ENCODE data around the gene NMNAT2. TPM values are rescaled to one million over a fixed set of nuclear protein-coding genes. Genes with fewer than 3 reads are reported as not detected.

Gene NMNAT2
- polyA plus RNA-seq, 12 donors, result 0.76 to 2.1 (median 1.6) TPM; not detected in 2

DNA sequence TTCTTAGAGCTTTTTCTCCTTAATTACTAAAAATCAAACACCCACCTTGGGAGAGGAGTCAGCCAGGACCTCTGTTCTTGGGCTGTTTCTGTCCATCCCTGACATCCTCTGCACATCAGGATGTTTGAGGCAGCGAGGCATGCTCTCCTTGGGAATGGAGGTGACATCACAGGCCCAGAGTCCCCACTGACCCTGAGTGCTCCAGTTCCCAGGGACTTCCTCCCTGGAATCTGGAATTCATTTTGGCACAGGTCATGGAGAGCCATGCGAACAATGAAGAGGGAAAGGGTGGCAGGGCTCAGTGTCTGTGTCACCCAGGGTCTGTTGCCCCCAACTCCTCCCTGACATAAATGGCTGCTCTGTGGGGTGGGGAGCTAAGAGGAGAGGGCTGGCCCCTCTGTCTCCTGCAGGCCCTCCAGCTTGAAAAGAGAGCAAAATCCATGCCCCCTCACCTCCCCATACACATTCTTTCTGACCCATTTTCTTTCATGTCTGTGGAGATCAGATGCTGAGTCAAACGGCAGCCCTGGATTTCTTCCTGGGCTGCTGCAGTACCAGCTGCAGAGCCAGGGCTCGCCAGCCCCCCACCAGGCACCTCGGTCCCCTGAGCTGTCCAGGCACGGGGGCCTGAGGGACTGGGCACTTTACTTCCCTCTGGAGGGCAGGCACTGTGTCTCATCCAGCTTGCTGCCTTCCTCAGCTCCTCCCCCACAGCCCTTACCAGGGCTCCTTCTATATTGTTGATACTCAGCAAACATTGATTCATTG is 102.0 kb downstream of the NMNAT2 start:
- no peak for DNase-seq

DNA sequence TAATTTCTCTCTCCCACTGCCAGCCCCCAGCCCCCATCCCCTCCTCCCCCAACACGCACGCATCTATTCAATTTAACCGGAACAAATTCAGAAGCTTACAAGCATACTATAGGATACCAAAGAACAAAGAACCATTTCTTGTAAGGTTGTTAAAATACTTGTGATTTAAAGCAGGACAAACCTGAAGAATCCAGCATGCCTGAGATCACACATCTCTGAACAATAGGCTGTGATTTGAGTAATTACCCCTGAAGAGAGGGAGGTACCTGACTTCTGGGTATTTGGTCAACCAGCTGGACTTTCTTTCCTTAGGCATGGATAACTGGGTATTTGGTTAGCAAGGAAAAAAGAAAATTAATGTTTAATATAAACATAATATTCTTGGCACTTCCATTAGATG is 105.1 kb downstream of the NMNAT2 start:
- no peak for DNase-seq

DNA sequence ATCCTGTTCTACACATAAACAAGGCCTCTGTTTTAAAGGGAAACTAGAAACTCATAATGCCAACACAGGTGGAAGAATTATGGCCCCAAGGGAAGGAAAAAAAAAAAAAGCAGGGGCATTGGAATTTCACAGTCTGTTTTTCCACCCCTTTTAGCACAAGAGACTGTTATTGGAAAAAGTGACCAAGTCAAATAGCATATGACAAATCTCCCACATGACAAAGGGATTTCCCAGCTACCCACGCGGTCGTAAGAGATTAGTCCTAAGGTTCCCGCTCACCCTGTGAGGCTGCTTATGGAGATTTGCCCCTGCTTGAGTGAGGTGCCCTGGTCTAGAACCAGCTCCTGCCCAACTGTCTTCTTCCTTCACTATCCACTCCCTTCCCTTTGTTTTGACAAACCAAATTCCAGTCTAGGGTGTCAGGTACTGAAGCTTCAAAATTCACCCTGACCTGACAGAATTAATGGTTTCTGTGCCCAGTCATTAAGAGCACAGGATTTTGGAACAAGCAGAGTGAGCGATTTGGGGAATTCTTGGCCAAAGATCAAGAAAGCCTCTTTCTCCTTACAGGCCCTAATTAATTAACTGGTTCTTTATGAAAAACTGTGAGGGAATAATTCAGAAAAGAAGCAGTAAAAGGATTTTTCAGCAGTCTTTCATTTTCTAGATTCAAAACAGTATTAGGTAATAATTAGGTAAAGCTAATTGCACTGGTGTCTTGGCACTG is 107.3 kb downstream of the NMNAT2 start:
- no peak for DNase-seq

DNA sequence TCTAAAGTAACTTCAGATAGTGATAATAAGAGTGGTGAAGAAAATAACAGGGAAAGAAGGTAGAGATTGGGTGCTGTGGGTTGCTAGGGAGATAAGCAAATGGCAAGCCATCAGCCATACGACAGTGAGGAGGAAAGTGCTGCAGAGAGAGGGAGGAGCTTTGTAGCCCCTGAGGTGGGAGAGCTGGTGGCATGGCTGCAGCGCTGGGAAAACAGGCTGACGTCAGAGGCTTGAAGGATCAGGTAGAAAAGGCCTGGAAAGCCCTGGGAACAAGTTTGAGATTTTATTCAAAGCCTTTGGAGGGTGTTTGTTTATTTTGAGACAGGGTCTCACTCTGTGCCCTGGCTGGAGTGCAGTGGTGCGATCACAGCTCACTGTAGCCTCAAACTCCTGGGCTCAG is 109.5 kb downstream of the NMNAT2 start:
- no peak for DNase-seq

DNA sequence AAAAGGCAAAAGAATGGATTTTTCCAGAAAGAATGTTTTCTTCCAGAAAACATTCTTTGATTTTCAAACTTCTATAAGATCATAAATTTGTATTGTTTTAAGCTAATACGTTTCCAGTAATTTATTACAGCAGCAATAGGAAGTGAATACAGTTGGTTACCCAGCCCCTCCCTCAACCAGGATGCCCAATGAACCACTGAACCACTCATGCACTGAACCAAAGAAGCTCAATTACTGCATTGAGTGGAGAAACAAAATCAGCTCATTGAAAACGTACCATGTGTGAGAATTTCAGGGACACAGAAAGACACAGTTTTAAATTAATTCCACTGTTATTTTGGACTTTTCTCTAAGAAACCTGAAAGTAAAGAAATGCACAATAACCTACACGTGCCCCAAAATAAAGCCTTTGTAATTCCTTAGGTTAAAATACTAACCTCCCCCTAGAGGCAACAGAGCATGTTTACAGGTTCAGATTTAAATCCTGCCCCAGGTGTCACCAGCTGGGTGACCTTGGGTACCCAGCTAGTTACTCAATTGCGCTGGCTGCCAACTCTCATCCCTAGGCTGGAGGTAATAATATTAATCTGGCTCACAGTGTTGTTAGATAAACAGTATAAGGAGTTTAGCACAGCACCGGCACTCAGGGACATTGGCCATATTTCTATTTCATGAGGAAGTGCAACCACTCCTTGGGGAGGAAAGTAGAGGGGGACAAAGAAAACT is 111.7 kb downstream of the NMNAT2 start:
- no peak for DNase-seq

DNA sequence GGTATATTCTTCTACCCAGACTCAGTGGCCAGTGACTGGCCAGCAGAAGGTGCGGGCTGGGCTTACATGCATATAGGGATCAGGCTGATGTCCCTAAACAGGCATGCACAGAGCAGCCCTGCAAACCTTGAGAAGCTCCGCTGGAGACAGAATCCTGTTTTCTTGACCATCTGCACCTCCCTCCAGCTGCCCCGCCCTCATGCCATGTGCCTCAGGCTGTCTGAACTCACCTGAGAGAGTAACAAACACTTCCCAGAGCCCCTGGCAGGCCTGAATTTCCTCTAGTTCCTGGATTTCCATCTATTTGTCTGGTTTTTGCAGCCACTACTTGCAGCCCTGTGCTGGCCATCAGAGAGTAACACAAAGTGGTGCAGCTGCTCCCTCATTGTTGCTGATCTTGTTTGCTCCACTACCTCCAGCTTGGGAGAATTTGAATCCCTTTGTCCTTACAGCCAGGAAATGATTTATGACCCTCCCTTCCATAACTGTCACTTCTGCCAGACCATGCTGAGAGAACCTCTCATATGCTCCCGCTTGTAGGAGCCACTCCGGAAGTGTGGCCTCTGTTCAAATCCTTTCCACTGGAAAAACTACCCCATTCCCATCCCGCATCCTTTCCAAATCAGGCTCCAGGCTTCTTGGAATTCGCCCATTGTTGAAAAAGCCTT is 113.6 kb downstream of the NMNAT2 start:
- DNase-seq, result no peak

DNA sequence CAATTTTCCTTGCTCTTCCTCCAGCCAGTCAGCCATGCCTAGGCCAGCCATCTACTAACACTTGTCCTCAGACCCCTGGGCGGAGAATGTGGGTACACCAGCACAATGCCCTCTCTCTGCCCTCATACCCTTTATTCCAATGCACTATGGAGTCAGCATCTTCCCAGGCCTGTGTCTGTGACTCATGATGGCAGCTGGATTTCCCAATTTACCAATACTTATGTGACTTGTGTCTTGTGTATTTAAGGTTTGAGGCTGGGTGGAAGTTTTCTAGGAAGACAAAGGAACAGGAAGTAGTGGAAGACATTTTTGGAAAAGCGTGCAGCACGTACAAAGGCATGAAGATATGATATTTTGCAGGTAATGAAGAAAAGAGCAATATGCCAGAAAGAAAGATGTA is 114.3 kb downstream of the NMNAT2 start:
- no peak for DNase-seq

DNA sequence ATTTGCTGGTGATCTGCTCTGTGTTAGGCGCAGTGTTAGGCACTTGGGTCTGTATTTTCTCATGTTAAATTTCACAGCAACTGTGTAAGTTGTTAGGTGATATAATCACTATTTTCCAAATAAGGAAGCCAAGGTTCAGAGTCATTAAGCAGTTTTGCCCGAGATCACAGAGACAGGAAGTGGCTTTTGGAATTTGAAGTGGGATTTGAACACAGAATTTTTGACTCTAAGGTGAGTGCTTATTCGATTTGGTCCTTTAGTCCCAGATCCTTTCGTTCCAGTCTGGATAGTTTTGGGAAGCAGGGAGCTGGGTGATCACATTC is 114.9 kb downstream of the NMNAT2 start:
- no peak for DNase-seq

DNA sequence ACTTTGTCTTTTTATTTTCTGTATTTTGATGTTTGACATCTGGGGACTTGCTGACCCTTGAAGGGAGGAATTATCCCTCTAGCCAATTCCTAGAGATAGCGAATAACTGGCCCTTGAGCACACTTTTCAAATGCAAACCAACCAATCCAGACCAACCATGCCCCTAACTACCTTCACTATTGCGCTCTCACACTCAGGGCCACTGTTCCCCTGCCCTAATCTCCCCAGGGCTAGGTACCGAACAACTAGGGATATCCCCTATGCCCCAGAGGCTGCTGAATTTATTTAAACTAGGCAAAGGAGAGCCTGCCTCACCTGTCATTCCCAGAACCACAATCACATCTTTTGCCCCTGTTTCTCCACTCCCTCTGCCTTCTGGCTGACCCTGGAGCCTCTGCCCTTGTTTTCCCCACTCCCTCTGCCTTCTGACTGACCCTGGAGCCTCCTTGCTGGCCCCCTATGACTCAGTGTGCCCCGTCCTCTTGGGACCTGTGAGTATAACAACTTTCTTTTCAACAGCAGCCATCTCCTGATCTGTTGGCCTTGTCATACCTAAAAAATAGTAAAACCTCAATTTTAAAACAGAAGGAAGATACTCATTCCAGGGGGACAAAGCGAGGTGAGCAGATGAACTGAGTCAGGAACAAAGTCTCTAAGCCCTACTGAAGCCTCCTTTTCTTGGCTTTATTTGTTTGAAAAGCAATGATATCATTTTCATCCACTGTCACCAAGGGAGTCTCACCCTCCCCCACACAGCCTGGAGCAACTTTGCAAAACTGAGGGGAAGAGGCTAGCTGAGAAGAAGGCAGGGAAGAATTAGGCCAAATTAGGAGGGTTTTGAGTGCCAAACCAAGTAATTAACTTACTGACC is 115.5 kb downstream of the NMNAT2 start:
- no peak for DNase-seq

DNA sequence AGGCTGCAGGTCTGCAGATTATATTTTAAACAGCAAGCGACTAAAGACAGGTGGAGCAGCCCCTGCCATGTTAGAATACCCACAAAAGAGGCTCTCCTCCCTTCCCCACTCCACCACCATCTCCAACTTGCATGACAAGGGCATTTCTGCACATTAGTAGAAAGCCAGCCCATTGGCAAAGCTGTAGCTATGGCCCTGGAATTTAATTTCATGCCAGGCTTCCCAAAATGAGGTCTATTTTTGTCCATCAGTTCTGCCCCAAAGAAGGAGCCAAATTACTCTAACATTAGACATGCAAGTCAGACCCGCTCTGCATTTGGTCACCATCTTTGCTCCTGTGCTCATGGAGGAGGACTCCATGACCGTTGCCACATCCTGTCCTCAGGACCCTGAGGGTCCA is 116.9 kb downstream of the NMNAT2 start:
- no peak for DNase-seq

DNA sequence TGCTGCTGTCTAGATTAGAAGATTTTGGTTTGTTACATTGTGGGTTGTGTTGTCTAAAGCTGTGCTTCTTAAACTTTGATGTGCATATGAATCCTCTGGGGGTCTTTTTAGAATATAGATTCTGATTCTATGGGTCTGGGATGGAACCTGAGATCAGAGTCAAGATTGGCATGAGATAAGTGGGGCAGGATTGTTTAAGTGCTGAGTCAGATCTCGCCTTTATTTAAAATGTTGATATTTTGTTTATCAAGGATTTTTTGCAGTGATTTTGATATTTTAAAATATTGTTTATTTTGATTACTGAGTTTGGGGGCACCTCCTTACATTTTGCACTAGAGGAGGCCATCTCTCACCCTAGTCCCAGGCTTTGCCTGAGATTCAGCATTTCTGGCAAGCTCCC is 117.4 kb downstream of the NMNAT2 start:
- DNase-seq, result no peak

DNA sequence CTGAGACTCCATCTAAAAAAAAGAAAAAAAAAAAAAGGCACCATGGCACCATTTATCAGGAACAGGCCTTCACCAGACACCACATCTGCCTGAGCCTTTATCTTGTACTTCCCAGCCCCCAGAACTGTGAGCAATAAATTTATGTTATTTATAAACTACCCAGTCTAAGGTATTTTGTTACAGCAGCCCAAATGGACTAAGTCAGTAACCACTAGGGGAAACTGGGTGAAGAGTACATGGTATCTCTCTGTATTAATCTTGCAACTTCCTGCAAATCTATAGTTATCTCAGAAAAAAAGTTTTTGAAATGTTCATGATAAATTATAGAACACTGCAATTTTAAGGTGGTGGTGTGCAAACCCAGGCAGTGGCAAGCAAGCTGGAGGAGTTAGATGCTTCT is 117.8 kb downstream of the NMNAT2 start:
- no peak for DNase-seq

DNA sequence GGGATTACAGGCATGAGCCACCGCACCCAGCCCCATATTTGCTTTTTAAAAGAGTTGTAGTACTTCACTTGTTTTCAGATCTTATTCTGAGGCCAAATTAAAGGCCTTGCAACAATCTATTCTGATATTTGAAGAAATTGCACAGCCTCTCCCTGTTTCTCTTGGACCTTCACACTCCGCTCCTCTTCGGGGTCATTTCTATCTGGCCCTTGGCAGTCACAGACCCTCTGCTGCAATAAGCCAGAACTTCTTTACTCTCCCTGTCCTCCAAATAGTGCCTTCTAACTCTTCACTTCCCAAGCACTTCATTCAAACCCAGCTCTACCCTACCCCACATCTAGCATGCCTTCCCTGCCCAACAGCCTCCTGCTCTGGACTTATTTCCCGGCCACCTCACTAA is 121.4 kb downstream of the NMNAT2 start:
- DNase-seq, result no peak

DNA sequence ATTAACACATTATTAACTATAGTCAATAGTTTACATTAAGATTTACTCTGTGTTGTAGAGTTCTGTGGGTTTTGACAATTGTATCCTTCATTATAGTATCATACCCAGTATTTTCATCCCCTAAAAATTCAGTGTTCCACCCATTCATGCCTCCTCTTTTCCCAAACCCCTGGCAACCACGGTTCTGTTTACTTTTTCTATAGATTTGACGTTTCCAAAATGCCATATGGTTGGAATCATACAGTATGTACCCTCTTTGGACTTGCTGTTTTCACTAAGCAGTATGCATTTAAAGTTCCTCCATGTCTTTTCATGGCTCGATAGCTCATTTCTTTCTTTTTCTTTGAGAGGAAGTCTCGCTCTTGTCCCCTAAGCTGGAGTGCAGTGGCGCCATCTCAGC is 122.7 kb downstream of the NMNAT2 start:
- no peak for DNase-seq

DNA sequence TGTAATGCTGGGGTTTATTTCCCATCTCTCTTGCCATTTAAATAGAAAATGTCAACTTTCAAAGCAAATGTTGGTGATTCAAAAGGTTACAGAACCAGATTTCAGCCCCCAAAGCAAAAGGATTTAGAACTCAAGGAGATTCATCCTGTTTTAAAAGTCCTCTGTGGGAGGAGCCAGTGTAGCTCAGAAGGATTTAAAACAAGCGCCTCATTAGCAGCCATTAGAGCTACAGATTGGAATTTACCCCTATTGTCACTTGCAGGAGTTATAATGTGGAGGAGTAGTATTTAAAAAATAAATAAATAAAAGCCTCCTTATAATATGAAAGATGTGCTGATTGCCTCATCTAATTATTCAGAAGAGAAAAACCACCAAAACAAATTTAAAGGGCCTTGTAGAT is 124.3 kb downstream of the NMNAT2 start:
- no peak for DNase-seq

DNA sequence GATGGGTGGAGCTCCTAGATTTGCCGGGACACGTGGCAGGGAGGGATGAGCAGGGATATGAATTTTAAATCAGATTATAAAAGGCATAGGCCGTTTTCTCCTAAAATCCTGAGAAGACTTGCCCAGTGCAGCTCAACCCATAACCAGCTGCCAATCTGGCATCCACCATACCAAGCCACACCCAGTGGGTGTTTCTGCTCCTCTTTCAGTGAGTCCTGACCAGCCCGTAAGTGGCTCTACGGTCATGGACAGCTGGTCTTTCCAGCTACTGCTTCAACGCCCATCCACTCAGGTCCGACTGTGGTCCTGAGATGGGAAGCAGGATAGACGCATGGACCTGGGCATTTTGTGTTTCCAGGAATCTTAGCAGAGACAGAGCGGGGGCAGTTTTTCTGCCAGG is 124.9 kb downstream of the NMNAT2 start:
- DNase-seq, result no peak

DNA sequence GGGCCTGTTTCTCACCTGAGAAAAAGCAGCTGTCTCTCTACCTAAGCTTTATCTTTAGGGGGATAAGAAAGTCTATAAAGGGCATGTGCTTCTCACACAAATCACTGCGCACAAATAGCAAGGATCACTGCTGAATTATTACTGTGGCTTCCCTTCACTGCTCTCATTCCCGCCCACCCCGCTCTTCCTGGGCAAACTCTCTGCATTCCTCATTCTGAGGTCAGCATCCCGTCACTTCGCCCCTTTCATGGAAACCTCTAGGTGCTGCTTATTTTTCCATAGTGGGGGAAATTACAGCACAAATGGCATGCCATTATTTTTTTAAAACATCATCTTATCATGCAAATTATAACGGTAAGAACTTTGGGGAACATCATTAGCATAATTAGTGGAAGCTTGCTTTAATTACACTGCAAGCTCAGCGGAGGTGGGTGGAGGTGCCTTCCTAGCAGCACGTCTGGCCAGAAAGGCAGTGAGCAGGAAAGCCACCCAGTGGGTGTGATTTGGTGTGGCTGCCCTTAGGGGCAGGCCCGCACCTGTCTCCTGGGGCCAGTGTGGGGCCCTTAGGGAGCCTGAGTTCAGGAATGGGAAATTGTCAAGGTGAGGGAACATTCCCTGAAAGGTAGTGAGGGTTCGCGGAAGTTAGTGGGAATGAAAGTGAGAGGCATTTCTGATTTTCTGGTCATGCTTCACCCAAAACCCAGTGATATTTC is 126.2 kb downstream of the NMNAT2 start:
- DNase-seq, result peak; percentile 71

DNA sequence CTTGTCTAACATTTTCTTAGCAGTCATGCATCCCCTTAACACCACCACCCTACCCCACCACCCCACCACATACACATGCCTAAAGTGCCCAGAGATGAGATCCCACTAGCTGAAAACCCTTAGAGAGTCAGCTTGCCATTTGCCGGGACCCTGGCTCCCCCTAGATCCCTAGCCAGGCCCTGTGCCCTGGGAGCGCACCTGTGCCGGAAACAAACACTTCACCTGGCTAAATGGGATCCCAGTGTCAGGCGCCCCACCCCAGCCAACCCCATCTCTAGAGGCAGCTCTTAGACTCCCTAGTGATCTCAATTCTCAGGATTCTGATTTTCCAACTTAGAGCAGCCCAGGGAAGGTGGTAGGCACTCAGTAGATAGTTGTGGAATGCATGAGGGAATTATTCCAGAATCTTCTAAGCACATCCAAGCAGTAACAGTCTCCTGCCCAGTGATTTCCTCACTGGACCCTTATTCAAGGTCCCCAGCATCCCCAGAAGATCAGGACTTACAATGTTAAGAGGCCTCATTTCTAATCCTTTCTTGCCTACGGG is 126.9 kb downstream of the NMNAT2 start:
- DNase-seq, result no peak

DNA sequence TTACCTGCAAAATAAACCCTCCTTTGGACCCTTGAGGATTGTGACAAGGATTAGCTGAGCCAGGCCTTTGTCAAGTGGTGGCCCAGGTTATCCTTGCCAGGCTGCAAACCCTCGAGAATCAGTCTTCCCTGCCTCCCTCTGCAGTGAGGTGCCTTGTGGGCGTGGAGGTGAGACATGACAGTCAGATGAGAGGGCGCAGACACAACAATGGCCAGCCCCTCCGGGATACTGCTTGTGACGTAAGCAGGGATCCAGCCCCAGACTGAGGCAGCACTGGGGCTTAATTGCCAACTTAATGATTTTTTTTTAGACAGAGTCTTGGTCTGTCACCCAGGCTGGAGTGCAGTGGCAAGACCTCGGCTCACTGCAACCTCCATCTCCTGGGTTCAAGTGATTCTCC is 127.6 kb downstream of the NMNAT2 start:
- no peak for DNase-seq

DNA sequence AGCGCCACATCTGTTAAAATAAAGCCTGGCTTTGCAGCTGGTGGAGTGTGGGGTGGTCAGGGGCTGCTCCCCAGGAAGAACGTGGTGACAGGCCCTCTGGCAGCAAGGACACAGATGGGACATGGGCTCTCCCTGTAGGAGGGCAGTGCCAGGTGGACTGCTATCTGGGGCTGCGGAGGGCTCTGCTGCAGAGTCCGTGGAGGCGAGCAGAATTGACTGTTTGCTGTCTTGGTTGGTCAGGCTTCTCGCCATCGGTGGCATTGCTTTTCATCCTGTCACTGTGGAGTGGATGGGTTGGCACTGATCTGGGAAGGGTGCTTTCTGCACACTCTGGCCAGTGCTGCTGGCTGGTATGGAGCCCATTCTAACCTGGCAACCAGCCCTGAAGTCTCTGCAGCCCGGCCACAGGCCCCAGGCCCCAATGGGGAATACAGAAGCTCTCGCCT is 129.1 kb downstream of the NMNAT2 start:
- DNase-seq, result no peak

Data from muscle of arm (tissue), 12 donors.